Left colon (tissue), 2 donors: Measurements from ENCODE around the gene MICAL2. TPM values are rescaled to one million over a fixed set of nuclear protein-coding genes. Genes with fewer than 3 reads are reported as not detected.

ENCODE experiments used
- ATAC-seq: fragments of 200-7000 bp; cut with Tn5 transposase; one replicate; pipeline ENCODE4 v1.9.1; 2020; ENCODE audit warnings: mild to moderate bottlenecking, moderate library complexity
- DNase-seq, 2 donors: peaks; one replicate each; pipeline ENCODE4 v3.0.0-alpha.2; 2020
- intact Hi-C, 2 donors: fragments of 100-400 bp; cut with DNase I in 1 of 2; cut with micrococcal nuclease in 1 of 2; formaldehyde crosslinking; loops; one replicate each; pipeline versions ENCODE4 v1.11.2 to v1.14.0; 2022; cut with DNase I, micrococcal nuclease
- total RNA-seq, 2 donors: library from RNA; stranded (reverse); fragmentation: NEBNext Ultra II Directional; extraction: Animal tissue kit (Norgen Biotek cat#: 25700); gene quantifications; one replicate each; pipeline ENCODE4 v1.2.1, GENCODE V29; 2021
- donor health status: DM: no; HTN: no; CAD: no.
- donor health status: DM: yes; HTN: yes; CAD: no.

MICAL2 gene
- total RNA-seq, 2 donors from 2014 or later = 268 to 361 TPM

- ATAC-seq (peak; percentile 13), DNase-seq (no peak)
- intact Hi-C loops = no loop called here
Measured at GRCh38 chr11:12206529-12206928, 96.1 kb downstream of the MICAL2 start.

- intact Hi-C loops = no loop called here
- DNase-seq (no peak), ATAC-seq (peak; percentile 97)
Measured at GRCh38 chr11:12207384-12208150, 97.2 kb downstream of the MICAL2 start.

- DNase-seq = no peak
- no peak for ATAC-seq
- intact Hi-C loops = no loop called here
Measured at GRCh38 chr11:12209096-12209495, 98.7 kb downstream of the MICAL2 start.

GRCh38 chr11:12210200-12210599, 99.8 kb downstream of the MICAL2 start:
- intact Hi-C loops = loop anchor here in 1 of 2 donors (10.0 kb wide), 1 partner anchor 45 kb away; no protein-coding TSS in a partner anchor
- DNase-seq = no peak
- ATAC-seq = no peak

GRCh38 chr11:12211331-12212065, 101.1 kb downstream of the MICAL2 start:
- intact Hi-C loops = loop anchor here in 1 of 2 donors (10.0 kb wide), 1 partner anchor 47 kb away; no protein-coding TSS in a partner anchor
- DNase-seq (no peak), ATAC-seq (no peak)

- no peak for ATAC-seq
- no peak for DNase-seq
- intact Hi-C loops = loop anchor here in 1 of 2 donors (10.0 kb wide), 1 partner anchor 47 kb away; no protein-coding TSS in a partner anchor
Measured at GRCh38 chr11:12212174-12212820, 101.9 kb downstream of the MICAL2 start.

- DNase-seq (no peak), ATAC-seq (no peak)
- intact Hi-C loops = loop anchor here in 1 of 2 donors (10.0 kb wide), 1 partner anchor 48 kb away; no protein-coding TSS in a partner anchor
Measured at GRCh38 chr11:12212821-12213185, 102.4 kb downstream of the MICAL2 start.

GRCh38 chr11:12213883-12214282, 103.5 kb downstream of the MICAL2 start:
- DNase-seq (no peak), ATAC-seq (no peak)
- intact Hi-C loops = loop anchor here in 1 of 2 donors (10.0 kb wide), 1 partner anchor 49 kb away; no protein-coding TSS in a partner anchor

- intact Hi-C loops = loop anchor here in 1 of 2 donors (10.0 kb wide), 1 partner anchor 50 kb away; no protein-coding TSS in a partner anchor
- ATAC-seq = no peak
- no peak for DNase-seq
Measured at GRCh38 chr11:12214751-12215150, 104.4 kb downstream of the MICAL2 start.

GRCh38 chr11:12215181-12215593, 104.8 kb downstream of the MICAL2 start:
- DNase-seq (no peak), ATAC-seq (peak; percentile 26)
- intact Hi-C loops = loop anchor here in 1 of 2 donors (10.0 kb wide), 1 partner anchor 50 kb away; no protein-coding TSS in a partner anchor

GRCh38 chr11:12216041-12216451, 105.7 kb downstream of the MICAL2 start:
- intact Hi-C loops = loop anchor here in 1 of 2 donors (10.0 kb wide), 1 partner anchor 51 kb away; no protein-coding TSS in a partner anchor
- DNase-seq (no peak), ATAC-seq (peak; percentile 15)

- peak; percentile 40 for ATAC-seq
- intact Hi-C loops = loop anchor here in 1 of 2 donors (10.0 kb wide), 1 partner anchor 52 kb away; no protein-coding TSS in a partner anchor
- DNase-seq = peak in 1 of 2 donors; percentile 77
Measured at GRCh38 chr11:12216671-12217374, 106.4 kb downstream of the MICAL2 start.

- no peak for ATAC-seq
- intact Hi-C loops = loop anchor here in 1 of 2 donors (10.0 kb wide), 1 partner anchor 53 kb away; no protein-coding TSS in a partner anchor
- no peak for DNase-seq
Measured at GRCh38 chr11:12217879-12218278, 107.5 kb downstream of the MICAL2 start.

- ATAC-seq (peak; percentile 32), DNase-seq (peak in 1 of 2 donors; percentile 44)
- intact Hi-C loops = loop anchor here in 1 of 2 donors (10.0 kb wide), 1 partner anchor 54 kb away; no protein-coding TSS in a partner anchor
Measured at GRCh38 chr11:12218909-12219308, 108.5 kb downstream of the MICAL2 start.

- intact Hi-C loops = loop anchor here in 1 of 2 donors (10.0 kb wide), 1 partner anchor 55 kb away; no protein-coding TSS in a partner anchor
- DNase-seq = no peak
- ATAC-seq = no peak
Measured at GRCh38 chr11:12219757-12220156, 109.4 kb downstream of the MICAL2 start.

GRCh38 chr11:12220305-12220704, 109.9 kb downstream of the MICAL2 start:
- peak in 1 of 2 donors; percentile 60 for DNase-seq
- no peak for ATAC-seq
- intact Hi-C loops = no loop called here

GRCh38 chr11:12221051-12221535, 110.7 kb downstream of the MICAL2 start:
- no peak for ATAC-seq
- intact Hi-C loops = no loop called here
- DNase-seq = no peak
